NK-92 treated with Interleukin-12 subunit alpha and Interleukin-12 subunit beta, amount 100 ng/mL, for 24 hours (cell line): ENCODE data around the gene GRK1.

Experiments
- DNase-seq: peaks from one replicate; lab custom pipeline; 2025; lab: John Stamatoyannopoulos, UW

GRK1 gene

GRCh38 chr13:113729187-113730019 lies 62.4 kb downstream of the GRK1 start:
- DNase-seq: no peak

- DNase-seq: no peak
Observed at GRCh38 chr13:113730258-113730691, 63.3 kb downstream of the GRK1 start.

- no peak for DNase-seq
Observed at GRCh38 chr13:113730831-113731191, 63.8 kb downstream of the GRK1 start.

GRCh38 chr13:113731192-113732175 lies 64.5 kb downstream of the GRK1 start:
- no peak for DNase-seq

GRCh38 chr13:113732176-113732960 lies 65.3 kb downstream of the GRK1 start:
- DNase-seq: no peak

- DNase-seq: no peak
Observed at GRCh38 chr13:113732961-113733950, 66.2 kb downstream of the GRK1 start.

GRCh38 chr13:113734099-113734825 lies 67.2 kb downstream of the GRK1 start:
- DNase-seq: no peak

- DNase-seq: no peak
Observed at GRCh38 chr13:113734826-113735125, 67.8 kb downstream of the GRK1 start.

GRCh38 chr13:113735194-113735593 lies 68.2 kb downstream of the GRK1 start:
- DNase-seq: no peak

GRCh38 chr13:113735750-113736149 lies 68.7 kb downstream of the GRK1 start:
- no peak for DNase-seq

- DNase-seq: no peak
Observed at GRCh38 chr13:113736258-113736731, 69.3 kb downstream of the GRK1 start.

- DNase-seq: no peak
Observed at GRCh38 chr13:113737803-113738202, 70.8 kb downstream of the GRK1 start.

- no peak for DNase-seq
Observed at GRCh38 chr13:113739527-113740285, 72.7 kb downstream of the GRK1 start.

- no peak for DNase-seq
Observed at GRCh38 chr13:113740286-113740556, 73.2 kb downstream of the GRK1 start.

GRCh38 chr13:113740661-113741060 lies 73.6 kb downstream of the GRK1 start:
- DNase-seq: no peak

- DNase-seq: no peak
Observed at GRCh38 chr13:113741191-113741668, 74.2 kb downstream of the GRK1 start.

- DNase-seq: no peak
Observed at GRCh38 chr13:113742000-113742441, 75.0 kb downstream of the GRK1 start.

GRCh38 chr13:113742445-113743120 lies 75.6 kb downstream of the GRK1 start:
- no peak for DNase-seq
